HK-2 (cell line): ENCODE data around the gene ATF7.

Experiments used
- DNase-seq: peaks from one replicate; pipeline ENCODE4 v3.0.0-alpha.2; 2018; ENCODE audit not compliant: unreplicated experiment

ATF7 gene

DNA sequence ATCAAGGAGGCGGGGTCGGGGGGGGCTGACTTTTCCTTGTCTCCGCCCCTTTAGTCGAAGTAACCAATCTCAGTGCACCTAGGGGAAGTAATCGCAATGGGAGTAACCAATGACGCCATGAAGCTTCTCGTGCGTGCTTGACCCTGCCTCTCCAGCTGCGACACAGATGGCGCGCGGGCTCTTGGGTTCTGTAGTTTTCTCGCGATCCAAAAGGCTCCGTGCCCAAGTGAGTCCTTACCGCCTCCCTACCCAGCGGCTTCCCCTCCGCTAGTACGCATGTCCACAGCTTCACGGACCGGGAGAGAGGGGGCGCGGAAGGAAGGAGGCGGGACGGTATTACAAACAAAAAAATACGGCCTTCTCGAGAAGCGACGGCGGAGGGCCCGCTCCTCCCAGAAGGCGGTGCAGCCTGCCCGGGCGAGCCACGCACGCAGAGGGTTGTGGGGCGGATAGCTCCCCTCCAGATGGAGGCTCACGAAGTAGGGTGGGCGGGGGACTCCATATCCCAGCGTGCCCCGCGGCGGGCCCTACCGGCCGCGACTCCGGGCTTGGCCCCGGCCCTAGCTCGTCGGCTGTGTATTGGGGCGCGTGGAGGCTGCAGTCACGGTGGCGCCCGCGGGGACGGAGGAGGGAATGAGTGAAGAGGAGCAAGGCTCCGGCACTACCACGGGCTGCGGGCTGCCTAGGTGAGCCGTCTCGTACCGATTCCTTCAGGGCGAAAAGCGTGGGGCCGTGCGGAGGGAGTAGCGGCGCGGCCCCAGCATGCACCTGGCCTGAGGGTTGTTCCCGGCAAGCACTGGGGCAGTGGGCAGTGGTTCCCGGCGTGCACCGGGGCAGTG is 125.2 kb downstream of the ATF7 start, which contains the start of gene TARBP2:
Gene TARBP2, plus strand, starts transcription at position 508 of the 839 bp plus-strand sequence. Its CDS starts 126 bp downstream, at position 634.
- DNase-seq = peak; percentile 98

DNA sequence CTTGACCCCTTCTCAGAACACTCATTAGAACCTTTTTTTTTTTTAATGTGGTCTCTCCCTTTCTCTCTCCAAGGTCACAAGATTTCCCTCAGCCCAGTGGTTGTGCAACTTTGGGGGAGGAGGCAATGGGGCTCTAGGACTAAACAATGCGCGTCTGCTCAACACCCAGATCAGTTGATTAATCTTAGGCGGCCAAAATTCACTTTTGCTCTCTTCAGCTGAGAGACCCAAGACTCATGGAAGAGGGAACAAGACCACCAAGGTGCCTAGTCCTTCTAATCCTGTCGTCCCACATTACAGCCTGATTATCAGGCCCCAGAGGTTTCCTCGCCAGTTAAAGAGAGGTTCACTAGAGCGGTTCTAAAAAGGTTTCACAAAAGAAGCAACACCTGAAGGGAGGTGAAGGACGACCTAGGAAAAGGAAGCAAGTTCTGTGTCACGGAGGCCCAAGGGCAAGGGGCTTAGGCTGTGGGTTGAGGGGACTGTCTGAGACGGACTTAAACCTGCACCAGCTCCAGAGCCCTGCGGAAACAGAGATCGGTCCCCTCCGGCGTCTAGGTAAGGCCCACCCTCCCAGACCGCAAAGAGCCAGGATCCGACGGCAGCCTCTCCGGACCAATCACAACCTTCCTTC is 125.9 kb downstream of the ATF7 start:
- no peak for DNase-seq

DNA sequence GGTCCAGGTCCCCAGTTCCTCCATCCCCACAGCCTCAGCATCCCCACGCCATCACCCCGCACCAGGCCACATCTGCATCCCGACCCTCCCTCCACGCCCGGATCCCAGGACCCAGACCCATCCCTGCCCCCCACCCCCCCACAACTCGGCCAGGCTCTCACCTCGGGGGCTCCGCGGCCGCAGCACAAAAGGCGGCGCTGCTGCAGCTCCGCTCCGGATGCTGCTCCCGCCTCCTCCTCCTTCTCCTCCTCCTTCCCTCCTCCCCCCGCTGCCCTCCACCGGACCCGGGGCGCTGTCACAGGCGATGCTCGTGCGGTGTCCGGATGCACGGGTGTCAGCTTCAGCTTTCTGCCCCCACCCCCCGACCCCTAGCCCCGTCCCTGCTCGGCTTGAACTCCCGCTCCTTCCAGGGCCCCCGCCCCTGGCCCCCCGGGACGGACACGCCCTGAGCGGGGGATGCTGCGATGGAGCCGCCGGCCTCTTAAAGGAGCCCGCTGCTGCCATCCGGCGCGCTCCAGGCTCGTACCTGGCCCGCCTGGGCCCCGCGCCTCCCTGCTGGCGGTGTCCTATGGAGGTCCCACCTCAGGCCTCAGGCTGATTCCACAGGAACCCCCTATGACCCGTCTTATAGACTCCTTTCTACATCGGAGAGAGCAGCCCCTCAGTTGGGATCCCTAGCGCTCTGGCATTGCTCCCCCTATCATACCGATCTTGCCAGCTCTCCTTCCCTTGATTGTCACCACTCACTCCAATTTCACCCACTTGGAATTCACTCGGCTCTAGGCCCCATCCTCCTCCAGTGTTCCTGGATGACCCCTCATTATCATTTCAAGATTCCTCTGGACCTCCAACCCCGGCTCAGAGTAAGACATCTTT is 126.7 kb downstream of the ATF7 start, which contains the start of gene MAP3K12:
Gene MAP3K12, minus strand, starts transcription at position 193 of the 876 bp plus-strand sequence. CDS start 12,067 bp downstream, outside the sequence.
- DNase-seq = peak; percentile 63

DNA sequence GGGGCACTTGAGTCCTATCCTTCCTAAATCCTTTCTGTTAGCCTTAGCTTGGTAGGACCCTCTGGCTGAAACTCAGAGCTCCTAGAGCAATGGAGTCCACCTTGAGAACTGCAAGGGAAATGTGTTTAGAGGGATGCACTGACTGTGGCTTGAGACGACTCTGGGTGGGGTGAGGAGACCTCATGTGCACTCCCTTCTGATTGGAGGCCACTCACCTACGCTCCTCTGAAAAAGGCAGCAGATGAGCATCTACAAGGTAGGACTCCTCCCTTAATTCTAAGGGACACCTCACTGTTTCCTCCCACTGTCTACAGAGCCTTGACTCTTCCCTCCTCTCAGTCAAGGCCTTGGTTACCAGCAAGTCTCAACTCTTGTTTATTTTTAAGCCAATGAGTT is 127.9 kb downstream of the ATF7 start:
- no peak for DNase-seq

DNA sequence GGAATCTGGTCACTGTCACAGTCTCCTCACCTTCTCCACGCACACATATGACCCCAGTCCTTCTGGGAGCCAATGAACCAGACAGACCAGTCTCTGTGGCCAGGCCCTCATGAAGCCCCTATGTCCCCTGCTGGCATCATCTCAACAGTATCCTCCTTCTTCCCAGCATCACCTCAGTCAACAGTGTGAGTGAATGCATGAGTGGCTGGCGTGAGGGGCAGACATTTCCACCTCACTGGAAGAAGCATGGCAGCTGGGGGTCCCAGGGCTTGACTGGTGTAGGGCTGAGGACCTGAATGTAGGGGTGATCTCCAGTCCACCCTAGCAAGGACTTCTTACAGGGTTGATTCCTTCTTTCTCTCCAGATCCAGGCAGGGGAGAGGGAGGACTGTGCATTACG is 128.7 kb downstream of the ATF7 start:
- no peak for DNase-seq

DNA sequence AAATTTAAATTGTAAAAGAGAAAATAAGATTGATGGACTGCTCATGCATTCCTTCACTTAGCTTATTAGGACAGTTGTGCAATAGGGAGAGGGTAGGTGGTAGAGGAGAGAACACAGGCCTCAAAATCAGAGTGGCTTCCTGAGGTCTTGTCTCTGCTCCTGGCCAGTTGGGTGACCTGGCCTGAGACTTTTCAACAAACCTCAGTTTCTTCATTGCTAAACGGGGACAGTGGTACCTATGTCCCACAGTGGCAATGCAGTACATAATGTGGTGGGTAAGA is 129.5 kb downstream of the ATF7 start:
- DNase-seq = no peak

DNA sequence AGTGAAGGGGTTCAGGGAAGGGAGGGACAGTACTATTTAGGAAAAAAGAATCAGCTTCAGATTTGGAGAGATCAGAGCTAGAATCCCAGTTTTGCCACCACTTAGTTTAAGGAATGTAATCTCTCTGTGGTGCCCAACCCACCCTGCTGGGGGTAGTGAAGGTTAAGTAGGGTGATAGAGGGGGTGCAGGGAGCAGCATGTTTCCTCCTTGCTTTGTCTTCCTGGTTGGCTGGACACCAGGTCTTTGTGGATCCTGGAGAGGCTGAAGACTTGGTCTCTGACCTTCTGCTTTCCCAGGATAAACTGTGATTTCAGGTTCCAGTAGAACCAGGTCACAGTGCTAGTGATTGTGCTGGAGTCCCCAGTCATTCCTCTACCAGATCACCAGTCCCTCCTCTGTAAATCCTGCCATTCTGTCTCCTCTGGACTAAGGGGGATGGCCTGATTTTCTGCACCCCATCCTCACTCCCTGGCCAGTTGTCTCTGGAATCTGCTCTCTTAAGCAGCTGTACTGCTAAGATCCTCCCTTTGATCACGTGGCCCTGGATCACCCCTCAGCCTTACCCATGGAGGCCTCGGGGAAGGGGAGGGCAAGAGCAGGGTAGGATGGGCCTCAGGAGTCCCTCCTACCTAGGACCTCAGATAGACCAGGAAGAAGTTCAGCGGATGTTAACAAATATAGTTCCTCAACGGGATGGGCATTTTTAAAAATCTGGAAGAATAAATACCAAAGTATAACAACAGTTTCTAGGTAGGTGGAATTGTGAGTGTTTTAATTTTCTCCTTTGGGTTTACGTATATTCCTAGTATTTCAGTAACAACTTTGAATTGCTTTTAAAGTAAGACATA is 130.1 kb downstream of the ATF7 start:
- DNase-seq = no peak

DNA sequence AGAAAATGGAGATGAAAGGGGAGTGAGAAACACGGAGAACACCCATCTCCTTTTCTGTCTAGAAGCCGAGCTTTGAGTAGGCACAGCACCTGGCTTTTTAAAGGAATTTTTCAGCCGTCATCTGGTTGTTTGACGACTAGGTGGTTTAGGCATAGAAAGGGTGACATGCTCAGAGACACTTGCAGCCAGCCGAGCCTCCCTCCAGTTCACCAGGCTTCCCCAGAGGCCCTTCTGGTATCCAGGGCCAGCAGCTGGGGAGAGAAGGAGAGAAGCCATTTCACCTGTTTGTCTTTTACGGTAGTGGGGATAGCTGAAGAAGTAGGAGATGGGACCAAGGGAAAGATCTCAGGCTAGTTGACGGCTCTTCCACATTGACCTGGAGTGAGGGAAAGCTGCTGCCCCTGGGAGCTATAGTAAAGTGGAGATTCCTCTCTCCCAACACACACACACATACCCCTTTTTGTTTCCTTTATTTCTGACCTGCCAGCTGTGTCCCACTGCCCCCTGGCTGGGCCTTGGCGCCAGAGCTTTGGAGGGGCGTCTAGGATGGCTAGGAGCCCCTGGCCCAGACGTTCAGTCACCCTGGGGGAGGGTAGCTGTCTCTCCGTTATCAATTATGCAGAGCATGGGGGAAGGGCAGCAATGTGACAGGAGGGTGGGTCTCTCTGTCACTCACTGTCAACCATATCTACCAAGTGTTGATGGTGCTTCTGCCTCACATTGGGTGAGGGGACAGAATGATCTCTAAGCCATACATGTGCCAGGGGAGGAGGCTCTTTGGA is 132.4 kb downstream of the ATF7 start:
- no peak for DNase-seq

DNA sequence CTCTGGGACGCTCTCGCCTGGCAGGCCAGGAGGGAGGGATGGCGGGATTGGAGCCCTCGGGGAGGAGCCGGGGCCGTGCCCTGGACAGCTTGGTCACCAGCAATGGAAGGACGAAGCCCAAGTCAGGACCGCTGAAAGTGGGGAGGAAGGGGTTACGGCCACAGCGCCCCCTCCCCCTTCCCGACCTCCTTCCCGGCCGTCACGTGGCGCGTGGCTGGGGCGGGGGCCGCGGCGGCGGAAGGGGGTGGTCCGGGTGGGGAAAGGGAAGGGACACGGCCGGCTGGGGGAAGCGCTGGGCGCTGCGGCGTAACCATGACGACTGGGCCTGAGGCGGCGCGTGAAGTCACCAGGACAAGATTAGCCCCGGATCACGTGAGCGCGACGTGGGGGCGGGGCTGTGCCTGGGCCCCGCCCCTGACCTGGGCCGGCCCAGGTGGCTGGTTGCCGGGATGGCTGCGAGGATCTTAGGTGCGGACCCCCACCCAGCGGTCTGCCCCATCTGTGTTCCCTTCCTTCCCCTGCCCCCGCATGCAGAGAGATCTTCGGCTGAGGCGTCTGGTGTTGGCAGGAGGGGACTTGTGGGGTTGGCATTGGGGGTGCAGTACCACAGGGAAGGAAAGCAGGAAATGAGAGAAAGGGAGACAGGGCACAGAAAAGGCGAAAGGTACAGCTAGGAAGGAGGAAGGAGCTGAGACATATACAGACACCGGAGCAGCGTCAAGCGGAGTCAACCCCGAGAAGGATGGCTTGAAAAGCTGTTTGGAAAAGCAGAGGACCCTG is 133.2 kb downstream of the ATF7 start:
- DNase-seq = peak; percentile 93

DNA sequence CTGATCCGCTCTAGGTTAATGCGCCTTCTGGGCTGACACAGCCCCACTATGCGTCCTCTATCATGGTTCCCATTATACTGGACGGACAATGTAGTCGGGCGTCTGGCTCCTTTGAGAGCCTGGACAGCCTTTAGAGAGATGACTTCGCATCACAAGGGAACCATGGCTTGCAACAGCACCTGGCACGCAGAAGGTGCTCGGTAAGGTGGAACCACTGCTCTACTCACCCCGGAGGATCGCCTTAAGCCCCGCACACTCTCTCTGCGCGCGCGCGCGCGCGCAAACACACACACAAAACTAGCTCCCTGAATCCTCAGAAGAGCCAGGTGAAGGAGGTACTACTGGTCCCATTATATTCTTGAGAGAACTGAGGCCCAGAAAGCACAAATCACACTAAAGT is 134.0 kb downstream of the ATF7 start:
- DNase-seq = no peak

DNA sequence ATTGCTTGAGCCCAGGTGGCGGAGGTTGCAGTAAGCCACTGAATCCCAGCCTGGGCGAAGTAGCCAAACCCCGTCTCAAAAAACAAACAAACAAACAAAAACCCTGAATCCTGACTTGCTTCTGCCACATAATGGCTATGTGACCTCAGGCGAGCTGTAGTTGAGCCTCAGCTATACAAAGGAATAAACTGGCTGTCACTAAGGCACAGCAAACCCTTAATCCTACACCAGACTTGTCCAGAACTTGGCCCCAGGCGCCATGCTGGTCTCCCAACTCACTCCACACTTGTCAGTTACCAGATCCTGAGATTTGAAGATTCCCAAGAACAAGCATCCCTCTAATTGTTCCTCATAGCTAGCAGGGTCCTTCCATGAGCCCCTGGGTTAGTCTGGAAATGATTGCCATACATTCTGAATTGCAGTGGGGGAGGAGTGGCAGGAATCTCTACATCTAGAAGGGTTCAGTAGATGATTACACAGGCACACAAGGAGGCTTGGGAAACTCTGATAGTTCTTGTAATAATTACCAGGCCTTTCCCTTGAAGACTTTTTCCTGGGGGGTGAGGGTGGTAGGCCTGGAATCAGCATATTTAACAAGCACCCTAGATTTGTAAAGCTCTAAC is 136.8 kb downstream of the ATF7 start:
- no peak for DNase-seq

DNA sequence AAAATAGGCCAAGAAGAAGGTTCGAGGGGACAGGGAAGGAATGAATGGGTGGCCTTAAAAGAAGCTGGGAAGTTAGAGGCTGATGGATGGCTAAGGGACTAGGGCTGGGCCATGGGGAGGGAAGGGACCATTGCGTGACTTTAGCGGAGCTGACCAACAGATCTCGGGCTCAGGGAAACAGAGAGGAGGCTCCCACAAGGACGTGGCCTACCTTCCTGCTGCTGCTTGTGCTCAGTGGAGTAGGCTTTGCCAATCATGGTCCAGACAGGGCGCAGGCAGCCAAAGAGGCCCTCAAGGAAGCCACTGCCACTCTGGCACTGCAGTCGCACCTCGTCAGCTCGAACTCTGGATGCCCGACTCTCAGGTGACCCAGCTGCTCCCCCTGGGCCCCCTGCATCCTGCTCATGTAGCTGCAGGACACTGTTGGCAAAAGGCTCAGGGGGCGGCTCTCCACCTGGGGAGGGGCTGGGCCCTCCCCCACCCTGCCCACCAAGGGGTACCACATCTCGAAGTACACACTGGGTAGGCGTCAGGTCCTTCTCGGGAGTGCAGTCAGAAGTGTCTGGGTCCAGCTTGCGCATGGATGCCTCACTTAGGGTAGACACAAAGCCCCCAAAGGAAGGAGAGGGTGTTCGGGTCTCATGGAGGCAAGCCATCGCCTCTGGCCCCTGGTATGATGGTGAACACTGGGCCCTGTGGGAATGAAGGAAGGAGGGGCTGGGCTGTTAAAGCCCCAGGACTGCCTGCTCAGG is 139.3 kb downstream of the ATF7 start:
- no peak for DNase-seq

DNA sequence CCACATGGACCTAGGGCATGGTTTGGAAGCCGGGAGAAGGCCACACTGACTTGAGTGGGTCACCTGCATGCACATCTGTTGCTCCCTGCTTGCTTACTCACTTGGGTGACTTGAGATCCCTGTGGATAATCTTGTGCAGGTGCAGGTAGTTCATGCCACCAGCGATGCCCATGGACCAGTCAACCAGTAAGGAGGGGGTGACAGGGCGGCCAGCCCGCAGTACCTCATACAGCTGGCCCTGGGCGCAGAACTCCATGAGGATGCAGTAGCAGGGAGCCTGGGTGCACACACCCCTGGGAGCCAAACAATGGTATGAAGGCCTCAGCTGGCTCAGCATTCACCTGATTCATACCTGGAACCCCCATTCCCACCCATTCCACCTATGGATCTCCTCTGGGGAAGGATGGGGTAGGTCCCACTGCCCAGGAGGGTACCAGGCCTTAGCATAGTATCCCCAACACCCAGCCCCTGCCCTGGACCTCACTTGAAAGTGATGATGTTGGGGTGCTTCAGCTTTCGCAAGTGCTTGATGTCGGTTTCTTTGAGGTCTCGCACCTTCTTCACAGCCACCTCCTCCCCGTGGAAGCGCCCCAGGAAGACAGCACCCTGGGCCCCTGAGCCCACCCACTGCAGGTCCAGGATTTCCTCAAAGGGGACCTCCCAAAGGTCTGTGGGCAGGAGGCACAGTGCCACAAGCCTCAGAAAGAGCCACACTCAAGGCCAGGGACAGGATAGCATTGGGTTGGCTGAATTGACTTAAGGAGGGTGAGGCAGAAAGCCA is 140.0 kb downstream of the ATF7 start:
- no peak for DNase-seq

DNA sequence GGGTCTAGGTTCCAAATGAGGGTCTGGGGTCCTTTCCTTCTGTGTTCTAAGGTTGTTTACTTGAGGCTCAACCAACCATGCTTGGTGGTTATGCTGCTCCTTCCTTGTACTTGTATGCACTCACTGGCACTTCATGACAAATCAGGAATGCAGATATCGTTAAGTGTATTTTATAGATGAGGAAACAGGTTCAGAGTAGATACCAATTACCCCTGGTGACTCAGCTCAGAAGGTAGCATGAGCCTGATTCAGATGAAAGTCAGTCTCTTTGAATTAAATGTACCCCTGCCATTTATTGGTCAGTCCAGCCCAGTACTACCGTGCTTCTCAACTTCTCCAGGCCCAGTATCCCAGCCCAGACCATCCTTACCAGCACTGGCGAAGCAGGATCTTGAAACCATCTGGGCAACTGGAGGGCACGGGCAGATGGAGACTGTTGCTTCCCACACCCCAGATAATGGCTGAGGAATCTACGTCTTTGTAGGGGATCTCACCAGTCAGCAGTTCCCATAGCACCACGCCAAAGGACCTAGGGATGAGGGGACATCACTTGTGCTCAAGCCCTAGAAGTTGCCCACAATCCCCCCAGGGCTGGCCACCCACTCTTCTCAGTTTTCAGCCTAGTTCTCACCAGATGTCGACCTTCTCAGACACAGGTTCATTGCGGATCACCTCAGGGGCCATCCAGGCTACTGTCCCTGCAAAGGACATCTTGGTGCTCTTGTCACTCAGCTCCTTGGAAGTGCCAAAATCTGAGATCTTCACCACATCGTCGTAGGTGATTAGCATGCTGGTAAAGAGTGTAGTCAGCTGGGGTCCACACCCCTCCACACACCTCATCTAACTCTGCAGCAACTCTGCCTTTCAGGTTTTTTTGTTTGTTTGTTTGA is 141.3 kb downstream of the ATF7 start:
- no peak for DNase-seq

DNA sequence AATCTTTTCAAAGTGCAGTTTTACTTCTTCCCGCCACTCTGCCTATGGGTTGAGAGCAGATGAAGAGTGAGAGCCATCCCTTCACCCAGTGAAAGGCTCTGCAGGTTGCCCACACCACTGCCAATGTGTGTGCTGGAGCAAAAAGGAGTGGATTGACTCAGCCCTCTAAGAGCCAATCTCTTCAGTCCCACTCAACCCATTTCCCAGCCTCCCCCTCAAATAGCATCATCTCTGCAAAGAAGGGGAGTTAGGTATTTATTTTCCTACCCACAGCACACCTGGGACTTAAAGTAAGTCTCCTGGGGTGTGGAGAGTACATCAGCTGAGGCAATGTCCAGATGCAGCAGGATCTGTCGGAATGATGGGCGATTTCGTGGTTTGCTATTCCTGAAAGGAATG is 142.2 kb downstream of the ATF7 start:
- no peak for DNase-seq

DNA sequence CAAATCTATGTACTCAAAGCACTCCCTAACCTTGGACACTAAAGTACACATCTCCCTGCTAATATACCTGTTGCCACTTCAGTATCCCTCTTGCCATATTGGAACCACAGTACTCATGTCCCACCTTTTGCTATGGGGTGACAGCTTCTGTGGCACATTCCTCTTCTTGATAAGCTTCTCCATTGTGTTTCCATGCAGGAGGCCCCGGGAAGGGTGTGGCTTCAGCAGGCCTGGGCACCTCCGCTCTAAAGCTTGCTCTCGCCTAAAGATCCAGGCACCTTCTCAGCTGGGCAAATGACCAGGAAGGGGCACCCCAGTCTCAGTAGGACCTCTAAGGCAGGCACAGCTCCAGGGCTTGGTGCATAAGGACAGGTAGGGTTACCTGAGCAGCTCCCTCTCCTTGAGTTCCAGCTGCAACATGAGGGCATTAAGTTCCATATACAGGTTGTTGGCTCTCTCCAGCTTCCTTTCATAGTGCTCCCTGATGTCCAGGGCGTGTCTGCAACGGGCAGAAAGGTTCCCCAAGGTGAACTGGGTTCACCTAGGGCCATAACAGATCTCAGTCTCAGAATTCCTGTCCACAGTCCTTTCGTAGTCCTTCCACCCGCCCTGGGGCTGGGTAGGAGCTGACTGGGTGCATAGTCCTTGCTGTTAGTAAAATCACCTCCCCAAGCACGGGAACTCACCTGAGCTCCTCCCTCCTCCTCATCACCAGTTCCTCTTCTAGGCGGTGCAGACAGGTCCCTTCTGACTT is 142.8 kb downstream of the ATF7 start:
- no peak for DNase-seq
